ENCODE results near the gene VAV2.

Gene VAV2

GRCh38 chr9:133888809-133889491 lies 103.2 kb downstream of the VAV2 start:
- TF ChIP-seq CREB1 (IDR thresholded peaks at IDR 0.05; ENCODE audit: low read depth) (no peak), REST (IDR thresholded peaks at IDR 0.05; ENCODE audit: low read depth) (no peak), USF1 (IDR thresholded peaks at IDR 0.05) (no peak), FOXM1 (IDR thresholded peaks at IDR 0.05; ENCODE audit: borderline replicate concordance, low read depth) (no peak), ZBTB7A (IDR thresholded peaks at IDR 0.05; ENCODE audit: low read depth) (no peak), YY1 (IDR thresholded peaks at IDR 0.05; ENCODE audit: low read depth) (no peak), NFIC (IDR thresholded peaks at IDR 0.05) (no peak), MAX (IDR thresholded peaks at IDR 0.05) (no peak), EGR1 (IDR thresholded peaks at IDR 0.05) (no peak), TCF12 (IDR thresholded peaks at IDR 0.05; ENCODE audit: low read depth) (no peak), TAF1 (IDR thresholded peaks at IDR 0.05; ENCODE audit: low read depth) (no peak), TEAD4 (IDR thresholded peaks at IDR 0.05) (no peak), CEBPB (IDR thresholded peaks at IDR 0.05) (no peak), EP300 (IDR thresholded peaks at IDR 0.05; ENCODE audit: borderline replicate concordance) (no peak), RAD21 (IDR thresholded peaks at IDR 0.05; ENCODE audit: low read depth) (no peak)

DNA sequence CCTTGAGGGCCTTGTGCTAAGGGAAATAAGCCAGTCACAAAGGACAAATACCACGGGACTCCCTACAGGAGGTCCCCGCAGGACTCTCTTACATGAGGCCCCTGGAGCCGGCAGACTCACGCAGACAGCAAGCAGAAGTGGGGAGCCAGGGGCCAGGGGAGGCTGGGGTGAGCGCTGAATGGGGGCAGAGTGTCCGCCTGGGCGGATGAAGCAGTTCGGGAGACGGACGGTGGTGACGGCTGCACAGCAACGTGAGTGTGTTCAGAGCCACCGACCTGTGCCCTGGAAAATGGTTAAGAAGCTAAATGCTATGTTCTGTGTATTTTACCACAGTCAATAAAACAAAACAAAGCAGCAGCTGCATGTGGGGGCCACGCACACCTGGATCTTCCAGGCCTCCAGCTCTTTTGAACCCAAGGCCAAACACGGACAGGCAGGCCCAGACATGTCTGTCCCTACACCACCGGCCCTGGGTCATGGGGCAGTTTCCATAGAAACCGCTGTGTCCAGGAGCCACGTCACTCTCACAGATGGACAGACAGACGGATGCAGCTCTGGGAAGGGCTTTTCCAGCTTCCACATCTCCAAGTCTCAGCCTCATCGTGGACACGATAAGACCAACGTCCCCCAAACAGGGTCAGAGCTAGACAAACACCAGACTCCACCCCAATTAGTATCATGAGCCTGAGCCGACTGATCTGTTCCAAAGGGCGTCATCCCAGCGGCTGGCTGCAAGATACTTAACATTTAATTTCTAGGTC lies 103.9 kb downstream of the VAV2 start:
- TF ChIP-seq EP300 (IDR thresholded peaks at IDR 0.05; ENCODE audit: borderline replicate concordance) (no peak), RAD21 (IDR thresholded peaks at IDR 0.05; ENCODE audit: low read depth) (no peak), CREB1 (IDR thresholded peaks at IDR 0.05; ENCODE audit: low read depth) (no peak), TCF12 (IDR thresholded peaks at IDR 0.05; ENCODE audit: low read depth) (no peak), USF1 (IDR thresholded peaks at IDR 0.05) (no peak), ZBTB7A (IDR thresholded peaks at IDR 0.05; ENCODE audit: low read depth) (no peak), TAF1 (IDR thresholded peaks at IDR 0.05; ENCODE audit: low read depth) (no peak), FOXM1 (IDR thresholded peaks at IDR 0.05; ENCODE audit: borderline replicate concordance, low read depth) (no peak), CEBPB (IDR thresholded peaks at IDR 0.05) (no peak), YY1 (IDR thresholded peaks at IDR 0.05; ENCODE audit: low read depth) (no peak), REST (IDR thresholded peaks at IDR 0.05; ENCODE audit: low read depth) (no peak), MAX (IDR thresholded peaks at IDR 0.05) (no peak), EGR1 (IDR thresholded peaks at IDR 0.05) (no peak), TEAD4 (IDR thresholded peaks at IDR 0.05) (no peak), NFIC (IDR thresholded peaks at IDR 0.05) (no peak)

GRCh38 chr9:133887540-133888047 lies 104.5 kb downstream of the VAV2 start:
- TF ChIP-seq REST (IDR thresholded peaks at IDR 0.05; ENCODE audit: low read depth) (no peak), MAX (IDR thresholded peaks at IDR 0.05) (no peak), TAF1 (IDR thresholded peaks at IDR 0.05; ENCODE audit: low read depth) (no peak), RAD21 (IDR thresholded peaks at IDR 0.05; ENCODE audit: low read depth) (no peak), TEAD4 (IDR thresholded peaks at IDR 0.05) (no peak), TCF12 (IDR thresholded peaks at IDR 0.05; ENCODE audit: low read depth) (no peak), FOXM1 (IDR thresholded peaks at IDR 0.05; ENCODE audit: borderline replicate concordance, low read depth) (no peak), YY1 (IDR thresholded peaks at IDR 0.05; ENCODE audit: low read depth) (no peak)
